Mammary epithelial cell (primary cell): ENCODE data around the gene OR13C3.

ENCODE experiments used
- CTCF ChIP-seq, 2 donors: IDR thresholded peaks in 1 of 2; conservative IDR thresholded peaks in 1 of 2; 2 replicates each; pipeline ENCODE4 v1.5.1; 2011 to 2012; ENCODE audit warnings: inconsistent platforms in 2 of 2, low read length in 2 of 2, mild to moderate bottlenecking in 2 of 2, control low read depth in 1 of 2, low read depth in 1 of 2; ENCODE audit not compliant: insufficient read depth in 1 of 2; ENCODE audit errors: extremely low read depth in 1 of 2
- EZH2 ChIP-seq: IDR thresholded peaks from 2 replicates; pipeline ENCODE4 v1.6.1; 2012; ENCODE audit warnings: low read length, inconsistent platforms, borderline replicate concordance

GRCh38 chr9:104556830-104557634, 20.4 kb upstream of the OR13C3 start:
- no peak for TF ChIP-seq CTCF (conservative IDR thresholded peaks at IDR 0.05 in 1 of 2, IDR thresholded peaks at IDR 0.05 in 1 of 2; ENCODE audit: extremely low read depth in 1 of 2, insufficient read depth in 1 of 2, low read depth in 1 of 2, low read length in 2 of 2)
- TF ChIP-seq EZH2: no peak
